K562 (cell line): ENCODE results near the gene MEIS1. TPM values are rescaled to one million over a fixed set of nuclear protein-coding genes. Genes with fewer than 3 reads are reported as not detected.

Experiments used
- ATAC-seq: fragments of 200-7000 bp; cut with Tn5 transposase; 3 replicates; pipeline ENCODE4 v1.9.1; 2020; ENCODE audit warnings: moderate library complexity
- BruUV-seq: library from RNA; stranded (reverse); fragments of 400-500 nt; replicated peaks from 2 replicates; lab custom pipeline; 2021; lab: Mats Ljungman, UMichigan
- CTCF ChIA-PET: fragments of 300-600 bp; formaldehyde crosslinking; extraction: SDS; loops from one replicate; lab custom pipeline; 2021; ENCODE audit warnings: low intra/inter-chr PET ratio; lab: Yijun Ruan, JAX
- POLR2A ChIA-PET: fragments of 300-600, 350-650 bp; sonication (Branson Sonifier 250); formaldehyde crosslinking; extraction: SDS; loops from one replicate; lab custom pipeline; 2021; ENCODE audit warnings: antibody characterized with exemption, inconsistent platforms; lab: Yijun Ruan, JAX
- DNase-seq, 4 experiments: peaks; one replicate each; pipeline versions ENCODE4 v3.0.0 to v3.0.0-alpha.2; 2011 to 2018; ENCODE audit warnings: low spot score in 3 of 4, mixed read lengths in 3 of 4; ENCODE audit errors: extremely low read depth in 1 of 4
- FAIRE-seq: peaks from 2 replicates; lab custom pipeline; 2011; peaks lifted over from hg19 to GRCh38; lab: Jason Lieb, UNC
- H2AFZ ChIP-seq: 2 replicates; pipeline ENCODE4 v1.6.0; 2011; ENCODE audit warnings: low read depth, low read length, control low read depth, inconsistent platforms
- H3K27ac ChIP-seq: fragments of 200-600 bp; 3 replicates; pipeline ENCODE4 v1.8.0; 2011; ENCODE audit warnings: low read depth, mild to moderate bottlenecking, control low read depth, inconsistent platforms, low read length, moderate library complexity, mixed read lengths; ENCODE audit errors: extremely low read depth
- H3K27me3 ChIP-seq, 2 experiments: fragments of 300-600 bp in 1 of 2; 2 replicates in 1 of 2; 3 replicates in 1 of 2; pipeline versions ENCODE4 v1.6.0 to v1.8.0; 2011; ENCODE audit warnings: inconsistent platforms in 2 of 2, low read length in 2 of 2, mild to moderate bottlenecking in 1 of 2, mixed read lengths in 1 of 2, moderate library complexity in 1 of 2; ENCODE audit not compliant: control insufficient read depth in 2 of 2, insufficient read depth in 2 of 2
- H3K36me3 ChIP-seq: fragments of 300-600 bp; 3 replicates; pipeline ENCODE4 v1.8.0; 2011; ENCODE audit warnings: mild to moderate bottlenecking, low read length, inconsistent platforms; ENCODE audit not compliant: control insufficient read depth, insufficient read depth
- H3K4me1 ChIP-seq, 2 experiments: fragments of 200-600 bp in 1 of 2; replicated peaks in 1 of 2; 2 replicates in 1 of 2; 3 replicates in 1 of 2; pipeline versions ENCODE4 v1.5.1 to v1.8.0; 2011; ENCODE audit warnings: inconsistent platforms in 2 of 2, low read length in 2 of 2, mild to moderate bottlenecking in 1 of 2, mixed read lengths in 1 of 2, moderate library complexity in 1 of 2; ENCODE audit not compliant: control insufficient read depth in 2 of 2, insufficient read depth in 2 of 2
- H3K4me2 ChIP-seq: 2 replicates; pipeline ENCODE4 v1.6.1; 2011; ENCODE audit warnings: low read length, control low read depth, inconsistent platforms, mixed read lengths; ENCODE audit not compliant: insufficient read depth
- H3K4me3 ChIP-seq: fragments of 200-600 bp; sonication (generic), shearing (Covaris generic); 2 replicates; pipeline ENCODE4 v1.5.1; 2016; ENCODE audit warnings: control low read depth, inconsistent platforms
- H3K79me2 ChIP-seq: fragments of 200-600 bp; 3 replicates; pipeline ENCODE4 v1.8.0; 2011; ENCODE audit warnings: low read length, inconsistent platforms; ENCODE audit not compliant: control insufficient read depth, insufficient read depth
- H3K9ac ChIP-seq, 2 experiments: 2 replicates each; pipeline versions ENCODE4 v1.6.0 to v1.6.1; 2011; ENCODE audit warnings: low read depth in 2 of 2, low read length in 2 of 2, control low read depth in 1 of 2, inconsistent platforms in 1 of 2, mild to moderate bottlenecking in 1 of 2, mixed read lengths in 1 of 2; ENCODE audit not compliant: insufficient read depth in 1 of 2
- H3K9me1 ChIP-seq: one replicate; pipeline ENCODE4 v1.6.0; 2011; ENCODE audit warnings: inconsistent platforms, mild to moderate bottlenecking, low read length, moderate library complexity; ENCODE audit not compliant: control insufficient read depth, insufficient read depth
- H3K9me3 ChIP-seq: replicated peaks from 2 replicates; pipeline ENCODE4 v1.5.1; 2011; ENCODE audit warnings: low read depth, low read length, inconsistent platforms; ENCODE audit not compliant: control insufficient read depth, insufficient read depth
- H4K20me1 ChIP-seq: replicated peaks from 2 replicates; pipeline ENCODE4 v1.6.1; 2011; ENCODE audit warnings: low read length, inconsistent platforms, mixed read lengths; ENCODE audit not compliant: control insufficient read depth, insufficient read depth
- BRD9 ChIP-seq: fragments of 450-650 bp; IDR thresholded peaks from 2 replicates; pipeline ENCODE4 v1.6.1; 2018; ENCODE audit warnings: low read depth; ENCODE audit not compliant: partially characterized antibody
- COPS2 ChIP-seq: fragments of 450-650 bp; conservative IDR thresholded peaks from 2 replicates; pipeline ENCODE4 v1.6.1; 2016; ENCODE audit warnings: mild to moderate bottlenecking, moderate library complexity
- E2F1 ChIP-seq: sonication (generic); formaldehyde crosslinking; IDR thresholded peaks from 2 replicates; pipeline ENCODE4 v1.8.1; 2023; ENCODE audit warnings: mild to moderate bottlenecking, missing genetic modification reagents, moderate library complexity
- E2F5 ChIP-seq: sonication (generic); formaldehyde crosslinking; IDR thresholded peaks from 2 replicates; pipeline ENCODE4 v1.8.0; 2022; ENCODE audit warnings: mild to moderate bottlenecking, missing genetic modification reagents
- HDAC6 ChIP-seq: IDR thresholded peaks from 2 replicates; pipeline ENCODE4 v1.6.1; 2012; ENCODE audit warnings: low read depth, mild to moderate bottlenecking, control low read depth, inconsistent platforms, low read length, moderate library complexity
- KDM2B ChIP-seq: fragments of 250-450 bp; sonication (Bioruptor Pico); IDR thresholded peaks from 2 replicates; pipeline ENCODE4 v1.8.0; 2021; ENCODE audit warnings: mild to moderate bottlenecking, moderate library complexity
- MED1 ChIP-seq: sonication (generic); formaldehyde crosslinking; IDR thresholded peaks from 2 replicates; pipeline ENCODE4 v1.8.1; 2023; ENCODE audit warnings: missing genetic modification reagents, borderline replicate concordance
- SLC30A9 ChIP-seq: fragments of 250-450 bp; sonication (Bioruptor Pico); IDR thresholded peaks from 2 replicates; pipeline ENCODE4 v1.8.0; 2022; ENCODE audit warnings: mild to moderate bottlenecking, moderate library complexity
- TARDBP ChIP-seq: fragments of 450-650 bp; IDR thresholded peaks from 2 replicates; pipeline ENCODE4 v1.6.1; 2016
- ZNF174 ChIP-seq: fragments of 250-450 bp; sonication (Bioruptor Pico); IDR thresholded peaks from 2 replicates; pipeline ENCODE4 v1.4.0; 2020; ENCODE audit warnings: mild to moderate bottlenecking
- WGBS: fragments of 100-300 bp; shearing (Covaris generic); methylation state at CpG from one replicate; pipeline ENCODE4 v1.1.6; 2016; ENCODE audit warnings: low coverage, mixed read lengths; ENCODE audit not compliant: insufficient coverage; ENCODE audit errors: missing lambda C conversion rate; 5-methylcytosine and 5-hydroxymethylcytosine counted together
- in situ Hi-C: fragments of 300-500 bp; cut with MboI; formaldehyde crosslinking; loops from 4 replicates; pipeline ENCODE4 v1.15.0; 2018; ENCODE audit warnings: inconsistent platforms, mixed read lengths
- intact Hi-C: fragments of 100-400 bp; cut with micrococcal nuclease; formaldehyde crosslinking; loops from 2 replicates; pipeline ENCODE4 v1.14.2; 2022
- polyA plus RNA-seq, 8 experiments: library from polyadenylated mRNA; depleted of rRNA in 4 of 8; stranded (reverse) in 5 of 8; unstranded in 3 of 8; fragments of >200 nt; fragmentation: Nextera tagmentation in 2 of 8; fragmentation: Illumina TruSeq in 1 of 8; extraction: Ambion mirVana in 2 of 8; extraction: Trizol in 1 of 8; gene quantifications; 2 replicates each; pipeline versions ENCODE4 v1.2.1 to v1.2.3, GENCODE V29; 2011 to 2014; ENCODE audit warnings: inconsistent platforms in 1 of 8, missing spikeins in 1 of 8
- total RNA-seq, 7 experiments: library from RNA; depleted of rRNA in 6 of 7; stranded (reverse); fragments of >200 nt in 6 of 7; fragmentation: Illumina TruSeq in 2 of 7; extraction: Trizol in 2 of 7; gene quantifications; 2 replicates each; pipeline versions ENCODE4 v1.2.1 to v1.2.3, GENCODE V29; 2011 to 2021; ENCODE audit warnings: low replicate concordance in 1 of 7

The MEIS1 gene
- total and polyA plus RNA-seq, 9 of the 15 experiments (the other 6 are each of a cell fraction or from before 2014, with no cell fraction given) = 2.3 to 9.0 (median 5.9) TPM

- Histone ChIP-seq H3K9me1 (no peaks in the 10 kb centered on the region), H3K36me3 (peaks cover 5% of the 10 kb centered on the region; the same call in 2 of the 3 replicates), H3K79me2 (no peaks in the 10 kb centered on the region), H3K4me2 (no peak overlapping the region), H2AFZ (no peak overlapping the region), H3K27ac (no peak overlapping the region), H3K27me3 (no peaks in the 10 kb centered on the region), H3K4me3 (no peak overlapping the region), H3K9ac (no peak overlapping the region), H3K9me3 (no peaks in the 10 kb centered on the region), H4K20me1 (no peaks in the 10 kb centered on the region), H3K4me1 (no peaks in the 10 kb centered on the region)
- TF ChIP-seq E2F5 (CRISPR knock-in tag) = no peak
- no peak for TF ChIP-seq SLC30A9 (CRISPR knock-in tag)
- no peak for TF ChIP-seq HDAC6
- TF ChIP-seq BRD9 = no peak
- no peak for TF ChIP-seq TARDBP
- no peak for TF ChIP-seq COPS2
- no peak for TF ChIP-seq KDM2B
- TF ChIP-seq ZNF174 (CRISPR knock-in tag) = no peak
- TF ChIP-seq E2F1 (CRISPR knock-in tag) = no peak
- TF ChIP-seq MED1 (CRISPR knock-in tag) = no peak
- in situ Hi-C loops = no loop called here
- no peak for FAIRE-seq
- no TSS peak for BruUV-seq
- CTCF ChIA-PET = no interaction called here
- no peak for ATAC-seq
- WGBS = 89% methylated on average over 2 of the region's 2 CpGs
- no peak for DNase-seq
- intact Hi-C loops = no loop called here
- POLR2A ChIA-PET = no interaction called here
These were observed 12.8 kb downstream of the MEIS1 start for GRCh38 chr2:66447677-66448076.
